ENCODE results near the gene MAZ.
"Not testable (repeated sequence)": the region's sequence is repeated elsewhere in the genome, so short reads cannot be mapped to it uniquely, and the experiment has no call there.

The MAZ gene

GRCh38 chr16:29825145-29826044 is 19.1 kb downstream of the MAZ start:
- DNase-seq (ENCODE audit: low read depth in 2 of 2), result no peak

GRCh38 chr16:29826342-29826695 is 20.0 kb downstream of the MAZ start:
- DNase-seq (ENCODE audit: low read depth in 2 of 2), result no peak

- no peak for DNase-seq (ENCODE audit: low read depth in 2 of 2)
Measured at GRCh38 chr16:29830774-29831173, 24.4 kb downstream of the MAZ start.

- no peak for DNase-seq (ENCODE audit: low read depth in 2 of 2)
Measured at GRCh38 chr16:29831490-29831889, 25.2 kb downstream of the MAZ start.

GRCh38 chr16:29833219-29833618 is 26.9 kb downstream of the MAZ start:
- DNase-seq (ENCODE audit: low read depth in 2 of 2), result not testable (repeated sequence)

GRCh38 chr16:29834079-29834478 is 27.8 kb downstream of the MAZ start:
- DNase-seq (ENCODE audit: low read depth in 2 of 2), result no peak

- DNase-seq (ENCODE audit: low read depth in 2 of 2), result no peak
Measured at GRCh38 chr16:29835926-29836325, 29.6 kb downstream of the MAZ start.

GRCh38 chr16:29836623-29837022 is 30.3 kb downstream of the MAZ start:
- no peak for DNase-seq (ENCODE audit: low read depth in 2 of 2)

GRCh38 chr16:29837841-29838240 is 31.5 kb downstream of the MAZ start:
- DNase-seq (ENCODE audit: low read depth in 2 of 2), result no peak

- DNase-seq (ENCODE audit: low read depth in 2 of 2), result no peak
Measured at GRCh38 chr16:29839822-29840221, 33.5 kb downstream of the MAZ start.

- DNase-seq (ENCODE audit: low read depth in 2 of 2), result no peak
Measured at GRCh38 chr16:29840240-29840639, 33.9 kb downstream of the MAZ start.

GRCh38 chr16:29841631-29842030 is 35.3 kb downstream of the MAZ start:
- no peak for DNase-seq (ENCODE audit: low read depth in 2 of 2)

GRCh38 chr16:29842732-29843346 is 36.5 kb downstream of the MAZ start:
- no peak for DNase-seq (ENCODE audit: low read depth in 2 of 2)

GRCh38 chr16:29843931-29844330 is 37.6 kb downstream of the MAZ start:
- DNase-seq (ENCODE audit: low read depth in 2 of 2), result no peak

- no peak for DNase-seq (ENCODE audit: low read depth in 2 of 2)
Measured at GRCh38 chr16:29844575-29845331, 38.4 kb downstream of the MAZ start.

- DNase-seq (ENCODE audit: low read depth in 2 of 2), result no peak
Measured at GRCh38 chr16:29845656-29846055, 39.3 kb downstream of the MAZ start.

- DNase-seq (ENCODE audit: low read depth in 2 of 2), result peak; percentile 80 to 81
Measured at GRCh38 chr16:29848420-29849297, 42.3 kb downstream of the MAZ start.

GRCh38 chr16:29849505-29849904 is 43.2 kb downstream of the MAZ start:
- no peak for DNase-seq (ENCODE audit: low read depth in 2 of 2)

- DNase-seq (ENCODE audit: low read depth in 2 of 2), result no peak
Measured at GRCh38 chr16:29850998-29851397, 44.7 kb downstream of the MAZ start.

GRCh38 chr16:29852654-29853053 is 46.3 kb downstream of the MAZ start:
- DNase-seq (ENCODE audit: low read depth in 2 of 2), result no peak

GRCh38 chr16:29854520-29855100 is 48.3 kb downstream of the MAZ start:
- no peak for DNase-seq (ENCODE audit: low read depth in 2 of 2)
